Mesothelial cell of epicardium (in vitro differentiated cells): ENCODE measurements around the gene SPRED2. TPM values are rescaled to one million over a fixed set of nuclear protein-coding genes. Genes with fewer than 3 reads are reported as not detected.

Source experiments
- DNase-seq, 2 experiments: peaks; one replicate each; pipeline ENCODE4 v3.0.0; 2021; ENCODE audit warnings: low spot score in 2 of 2; ENCODE audit not compliant: unreplicated experiment in 2 of 2
- H3K27ac Mint-ChIP-seq: 2 replicates; pipeline ENCODE4 v1.8.0; 2021; ENCODE audit warnings: mixed read lengths
- H3K27me3 Mint-ChIP-seq: 2 replicates; pipeline ENCODE4 v1.8.0; 2021; ENCODE audit warnings: low read depth, mixed read lengths
- H3K36me3 Mint-ChIP-seq: 2 replicates; pipeline ENCODE4 v1.8.0; 2021; ENCODE audit warnings: mixed read lengths
- H3K4me1 Mint-ChIP-seq: 2 replicates; pipeline ENCODE4 v1.8.0; 2021; ENCODE audit warnings: mixed read lengths
- H3K4me3 Mint-ChIP-seq: 2 replicates; pipeline ENCODE4 v1.8.0; 2021; ENCODE audit warnings: mild to moderate bottlenecking, moderate library complexity, mixed read lengths
- H3K9me3 Mint-ChIP-seq: 2 replicates; pipeline ENCODE4 v1.8.0; 2021; ENCODE audit warnings: mixed read lengths
- CTCF ChIP-seq: fragments of 200-600 bp; sonication (generic); IDR thresholded peaks from one replicate; pipeline ENCODE4 v1.5.0; 2021; ENCODE audit warnings: antibody characterized with exemption; ENCODE audit not compliant: unreplicated experiment
- total RNA-seq: library from RNA; stranded (reverse); gene quantifications from 3 replicates; pipeline ENCODE4 v1.2.1, GENCODE V29; 2021

Gene SPRED2
- total RNA-seq, 1 donor from 2014 or later, result 31.5 TPM

DNA sequence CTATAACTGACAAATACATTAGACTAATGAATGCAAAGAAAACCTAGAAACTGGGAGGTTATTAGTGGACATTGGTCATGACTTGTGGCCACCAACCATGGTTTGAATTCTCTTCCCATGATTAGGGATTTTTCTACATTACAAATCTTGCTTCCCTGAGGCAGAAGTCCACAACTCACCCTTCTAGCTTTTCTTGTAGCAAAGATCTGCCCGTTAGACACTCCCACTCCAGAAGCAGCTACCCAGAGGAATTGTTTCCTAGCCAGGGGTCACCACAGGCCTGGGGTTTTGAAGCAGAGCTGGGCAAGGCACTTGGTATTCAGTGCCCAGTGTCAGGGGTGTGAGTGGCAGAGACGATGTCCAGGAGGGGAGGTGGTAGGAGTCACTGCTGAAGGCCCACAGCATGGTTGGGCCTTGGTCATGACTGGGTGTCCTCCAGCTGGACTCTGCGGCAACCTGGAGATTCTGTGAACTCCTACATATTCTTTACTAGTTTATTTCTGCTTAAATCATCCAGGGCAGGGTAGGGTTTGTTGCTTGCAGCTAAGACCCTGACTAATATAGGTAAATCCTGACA, 149.8 kb downstream of the SPRED2 start:
- no peak overlapping the region for H3K27ac Mint-ChIP-seq
- no peak for TF ChIP-seq CTCF
- H3K36me3 Mint-ChIP-seq, result no peaks in the 10 kb centered on the region
- H3K4me1 Mint-ChIP-seq, result peaks cover 15% of the 10 kb centered on the region
- no peak for DNase-seq
- H3K27me3 Mint-ChIP-seq, result no peaks in the 10 kb centered on the region
- no peak overlapping the region for H3K4me3 Mint-ChIP-seq
- no peaks in the 10 kb centered on the region for H3K9me3 Mint-ChIP-seq

- Mint-ChIP-seq H3K27me3 (no peaks in the 10 kb centered on the region), H3K9me3 (no peaks in the 10 kb centered on the region), H3K36me3 (no peaks in the 10 kb centered on the region), H3K27ac (no peak overlapping the region), H3K4me3 (no peak overlapping the region), H3K4me1 (peaks cover 17% of the 10 kb centered on the region)
- TF ChIP-seq CTCF, result no peak
- DNase-seq, result no peak
Observed at GRCh38 chr2:65281627-65282351, 150.6 kb downstream of the SPRED2 start.

DNA sequence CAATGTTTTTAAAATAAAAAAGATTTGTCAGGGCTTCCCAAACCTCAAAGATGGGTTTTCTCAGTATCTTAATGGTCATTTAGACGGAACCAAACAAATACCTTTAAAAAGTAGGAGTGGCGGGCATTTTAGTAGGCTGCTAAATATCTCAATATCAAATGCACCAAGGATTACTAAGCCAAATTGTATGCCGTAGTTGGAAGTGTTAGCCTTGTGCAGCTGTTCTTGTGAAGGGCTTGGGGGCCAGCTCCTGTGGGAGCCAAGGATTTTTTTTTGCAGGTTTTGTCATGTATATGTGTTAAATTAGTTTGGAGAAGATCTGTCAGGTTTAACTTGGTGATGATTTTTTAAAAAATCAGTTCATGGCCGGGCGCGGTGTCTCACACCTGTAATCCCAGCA, 152.6 kb downstream of the SPRED2 start:
- TF ChIP-seq CTCF, result no peak
- DNase-seq, result no peak
- Mint-ChIP-seq H3K27ac (no peak overlapping the region), H3K36me3 (no peaks in the 10 kb centered on the region), H3K4me1 (peaks cover 36% of the 10 kb centered on the region), H3K9me3 (no peaks in the 10 kb centered on the region), H3K4me3 (no peak overlapping the region), H3K27me3 (no peaks in the 10 kb centered on the region)

DNA sequence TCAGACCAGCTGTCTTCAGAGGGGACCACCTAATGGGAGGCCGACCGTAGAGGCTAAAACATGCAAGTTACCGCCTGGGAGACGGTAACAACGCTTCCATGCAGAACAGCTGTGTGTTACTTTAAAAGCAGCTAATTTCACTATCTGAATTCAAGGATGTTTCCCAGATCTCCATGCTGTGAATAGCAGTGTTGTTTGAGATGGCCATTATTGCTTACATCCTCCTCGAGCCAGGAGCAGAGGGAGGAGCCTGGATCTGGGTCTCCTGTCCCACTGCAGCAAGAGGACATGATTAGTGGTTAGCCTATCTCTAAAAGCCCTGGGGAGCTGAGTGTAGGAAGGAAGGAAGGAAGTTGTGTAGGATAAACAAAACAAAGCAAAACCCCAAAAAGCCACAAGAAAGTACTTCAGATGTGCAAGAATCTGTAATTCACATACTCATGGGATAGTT, 153.8 kb downstream of the SPRED2 start:
- Mint-ChIP-seq H3K9me3 (no peaks in the 10 kb centered on the region), H3K27ac (no peak overlapping the region), H3K4me1 (peaks cover 40% of the 10 kb centered on the region), H3K36me3 (no peaks in the 10 kb centered on the region), H3K27me3 (no peaks in the 10 kb centered on the region), H3K4me3 (no peak overlapping the region)
- no peak for TF ChIP-seq CTCF
- no peak for DNase-seq

DNA sequence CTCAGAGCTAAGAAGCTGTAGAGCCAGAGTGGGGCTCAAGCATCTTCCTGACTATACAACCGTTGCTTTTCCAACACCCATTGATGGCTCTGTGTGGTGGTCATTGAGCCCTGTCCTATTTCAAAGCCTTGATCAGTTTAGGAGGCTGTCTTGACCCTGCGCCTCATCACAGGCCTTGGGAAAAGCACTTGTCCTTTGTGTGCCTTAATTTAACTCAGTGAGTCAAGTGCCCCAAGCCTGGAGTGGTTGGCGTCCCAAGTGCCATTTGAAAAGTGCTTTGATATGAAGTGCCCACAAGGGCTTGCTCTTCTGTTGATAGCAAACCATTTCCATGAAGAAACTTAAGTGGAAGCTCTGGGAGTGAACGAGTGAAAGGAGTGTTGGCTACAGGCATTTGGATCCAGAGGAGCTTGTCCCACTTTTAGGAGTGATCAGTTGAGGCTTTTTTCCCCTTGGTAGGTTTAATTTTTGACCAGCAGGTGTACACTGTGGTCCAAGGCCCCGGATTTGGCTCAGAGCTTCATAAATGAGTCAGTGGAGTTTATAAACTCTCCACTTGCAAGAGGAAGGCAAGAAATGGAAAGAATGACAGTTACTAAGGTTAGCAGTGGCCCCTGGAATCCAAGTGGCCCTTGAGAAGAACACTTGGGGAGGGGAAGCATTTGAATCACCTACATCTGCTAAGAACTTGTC, 154.5 kb downstream of the SPRED2 start:
- TF ChIP-seq CTCF, result no peak
- no peak for DNase-seq
- Mint-ChIP-seq H3K27ac (no peak overlapping the region), H3K36me3 (no peaks in the 10 kb centered on the region), H3K4me1 (peaks cover 37% of the 10 kb centered on the region), H3K4me3 (no peak overlapping the region), H3K9me3 (no peaks in the 10 kb centered on the region), H3K27me3 (no peaks in the 10 kb centered on the region)
